NCI-H2171 treated with DMSO at 0.1 percent for 48 hours (cell line): Measurements from ENCODE around the gene MAP7.
"Not testable (repeated sequence)": the region's sequence is repeated elsewhere in the genome, so short reads cannot be mapped to it uniquely, and the experiment has no call there.

Source experiments
- DNase-seq: peaks from one replicate; lab custom pipeline; 2025; lab: John Stamatoyannopoulos, UW

Gene MAP7

DNA sequence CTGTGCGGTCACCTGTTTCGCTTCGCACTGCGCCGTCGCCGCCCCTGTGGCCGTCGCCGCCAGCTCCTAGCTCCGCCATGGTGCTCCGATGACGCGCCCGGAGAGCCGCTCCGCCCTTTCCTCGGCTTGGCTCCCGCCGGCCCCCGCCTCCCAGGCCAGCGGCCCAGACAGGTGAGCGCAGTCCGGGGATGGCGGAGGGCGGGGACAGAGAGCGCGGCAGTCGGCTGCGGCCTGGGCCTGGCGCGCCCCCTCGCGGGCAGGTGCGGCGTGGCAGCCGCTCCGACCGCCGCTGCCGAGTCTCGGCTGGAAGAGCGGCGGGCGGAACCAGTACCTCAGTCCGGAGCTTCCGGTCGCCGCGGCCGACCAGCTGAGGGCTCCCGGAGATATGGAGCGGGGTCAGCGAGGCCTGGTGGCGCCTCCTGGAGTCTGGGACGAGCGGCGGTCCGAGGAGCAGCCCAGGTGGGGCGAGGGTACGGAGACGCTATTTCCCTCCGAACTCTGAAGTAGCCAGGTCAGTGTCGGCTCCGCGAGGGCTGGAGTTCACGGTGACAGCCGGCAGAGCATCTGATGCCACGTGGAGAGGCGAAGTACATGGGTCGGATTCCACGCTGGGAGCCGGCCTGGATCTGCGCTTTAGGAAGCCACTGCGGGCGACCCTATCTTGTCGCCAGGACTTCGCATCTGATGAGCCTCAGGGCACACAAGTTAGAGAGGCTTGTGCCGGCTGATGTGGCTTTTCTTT, at the start of gene MAP7:
Gene MAP7 (minus strand): TSS at position 93 of the 742 bp plus-strand sequence. CDS start 14 bp downstream, at position 79.
- peak; percentile 82 for DNase-seq

DNA sequence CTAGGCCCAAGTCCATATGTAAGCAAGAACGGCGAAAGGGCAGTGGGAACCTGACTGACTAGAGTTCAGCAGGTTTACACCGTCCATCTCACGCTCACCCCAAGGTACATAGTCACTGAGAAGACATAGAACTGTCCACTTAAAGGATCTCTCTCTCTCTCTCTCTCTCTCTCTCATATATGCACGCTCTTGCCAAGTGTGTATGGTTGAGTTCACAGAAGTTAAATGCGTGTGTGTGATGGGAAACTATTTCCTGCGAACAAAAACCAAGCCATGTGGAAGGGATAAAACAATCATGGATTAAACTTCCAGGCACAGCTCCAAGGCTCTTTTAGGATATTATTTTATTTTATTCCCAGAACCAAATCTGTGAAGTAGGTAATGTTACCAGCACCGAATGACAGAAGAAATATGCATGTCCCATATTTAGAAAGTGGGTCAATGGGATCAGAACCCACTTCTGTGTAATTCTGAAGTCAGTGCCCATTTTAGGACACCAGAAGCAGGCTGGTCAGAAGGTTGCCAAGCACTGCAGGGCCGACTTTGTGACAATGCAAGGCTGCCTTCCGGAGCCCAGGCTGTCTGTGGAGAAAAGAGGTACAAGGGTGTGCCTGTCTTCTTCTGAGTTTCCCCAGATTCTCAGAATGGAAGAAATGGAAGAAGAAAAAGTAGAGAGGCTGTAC, 49.2 kb upstream of the MAP7 start:
- DNase-seq = no peak

DNA sequence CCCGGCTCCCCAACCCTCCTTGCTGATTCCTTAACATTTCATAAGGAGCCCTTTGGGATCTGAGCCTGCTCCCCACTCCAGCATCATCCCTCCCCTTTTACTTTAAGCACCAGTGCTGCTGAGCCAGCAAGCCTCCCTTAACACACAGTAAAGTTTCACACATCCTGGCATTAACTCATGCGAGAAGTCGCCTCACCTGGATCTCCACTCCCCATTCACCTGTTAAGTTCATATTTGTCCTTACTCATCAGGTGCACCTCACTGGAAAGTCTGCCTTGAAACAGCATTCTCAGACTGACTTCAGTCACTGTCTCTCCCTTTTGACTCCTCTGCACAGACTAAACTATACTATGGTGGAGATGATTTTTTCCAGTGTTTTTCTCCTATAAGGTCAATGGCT, 47.8 kb upstream of the MAP7 start:
- DNase-seq = no peak

DNA sequence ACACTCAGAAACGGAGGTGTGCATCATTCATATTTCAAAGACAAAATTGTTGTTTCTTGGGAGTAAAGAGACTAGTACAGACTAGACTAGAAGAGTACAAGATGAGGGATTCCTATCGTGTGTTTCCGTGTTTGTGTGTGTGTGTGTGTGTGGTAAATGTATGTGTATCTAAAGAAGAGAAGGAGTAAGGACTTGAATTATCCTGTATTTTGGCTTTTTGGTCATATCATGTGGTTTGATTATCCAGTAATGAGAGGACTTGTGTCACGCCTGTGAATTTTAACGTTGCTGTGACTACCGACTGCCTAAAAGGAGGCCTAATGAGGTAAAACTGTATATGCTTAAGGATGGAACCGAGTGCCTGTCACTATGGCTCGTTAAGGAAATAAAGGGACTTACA, 44.4 kb upstream of the MAP7 start:
- DNase-seq = no peak

DNA sequence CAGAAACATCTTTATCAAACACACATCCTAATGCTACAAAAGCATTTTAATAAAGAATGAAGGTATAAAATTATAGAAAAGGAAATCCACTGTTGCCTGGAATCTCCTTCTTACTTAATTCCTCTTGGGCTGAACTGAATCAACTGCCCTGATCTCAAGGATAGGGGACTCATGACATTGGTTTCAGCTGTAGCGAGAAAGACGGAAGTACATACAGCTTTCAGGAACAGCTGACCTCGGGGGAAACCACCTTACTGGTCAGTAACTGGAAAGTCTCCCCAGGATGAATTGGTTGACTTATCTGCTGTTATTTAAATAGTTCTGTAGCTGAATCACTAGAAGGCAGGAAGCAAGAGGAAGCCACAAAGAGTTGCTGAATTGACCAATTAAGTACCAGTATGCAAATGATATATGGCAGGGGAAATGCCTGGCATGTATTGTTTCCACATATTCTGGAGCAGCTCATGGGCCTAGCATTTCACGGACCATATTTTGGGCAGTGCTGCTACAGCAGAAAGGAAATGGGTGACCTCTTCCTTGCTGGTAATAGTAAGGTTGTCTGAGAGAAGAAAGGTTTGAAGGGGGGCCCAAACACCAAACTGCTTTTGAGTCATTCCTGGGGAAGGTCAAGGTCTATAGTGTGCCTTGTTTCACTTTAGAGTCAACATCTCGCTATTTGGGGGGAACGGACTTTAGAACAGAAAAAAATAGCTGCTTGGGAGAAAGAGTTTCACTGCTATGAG, 43.7 kb upstream of the MAP7 start:
- no peak for DNase-seq

DNA sequence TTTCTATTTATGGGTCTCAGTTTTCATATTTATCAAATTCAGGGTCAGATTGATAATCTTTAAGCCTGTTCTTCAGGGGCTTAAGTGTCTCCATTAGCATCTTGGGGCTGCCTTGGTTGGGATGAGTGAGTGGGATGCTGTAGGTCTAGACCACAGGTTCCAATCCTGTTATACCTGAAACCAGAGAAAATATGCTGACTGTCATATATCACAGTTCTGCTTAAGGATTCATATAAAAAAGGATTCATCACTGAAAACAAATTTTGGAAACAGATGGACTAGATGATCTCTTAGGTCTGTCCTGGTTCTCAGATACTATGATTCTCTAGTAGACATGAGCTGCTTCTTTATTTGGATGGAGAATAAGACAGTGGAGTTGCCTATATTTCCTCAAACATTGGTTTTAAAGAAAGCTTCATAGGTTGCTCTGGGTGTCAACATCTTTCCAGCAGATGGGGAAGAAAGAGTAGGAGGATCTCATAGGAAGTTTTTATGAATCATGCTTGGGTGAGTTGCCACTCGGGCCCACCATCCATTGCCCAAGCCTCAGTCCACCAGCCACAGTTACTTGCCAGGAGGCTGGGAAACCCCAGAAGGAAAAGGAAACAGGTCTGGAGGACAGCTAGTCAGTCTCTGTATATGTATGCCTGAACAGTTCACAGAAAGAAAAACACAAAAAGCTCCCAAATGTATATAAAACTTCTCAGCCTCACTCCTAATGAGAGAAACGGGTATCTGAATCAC, 42.9 kb upstream of the MAP7 start:
- no peak for DNase-seq

DNA sequence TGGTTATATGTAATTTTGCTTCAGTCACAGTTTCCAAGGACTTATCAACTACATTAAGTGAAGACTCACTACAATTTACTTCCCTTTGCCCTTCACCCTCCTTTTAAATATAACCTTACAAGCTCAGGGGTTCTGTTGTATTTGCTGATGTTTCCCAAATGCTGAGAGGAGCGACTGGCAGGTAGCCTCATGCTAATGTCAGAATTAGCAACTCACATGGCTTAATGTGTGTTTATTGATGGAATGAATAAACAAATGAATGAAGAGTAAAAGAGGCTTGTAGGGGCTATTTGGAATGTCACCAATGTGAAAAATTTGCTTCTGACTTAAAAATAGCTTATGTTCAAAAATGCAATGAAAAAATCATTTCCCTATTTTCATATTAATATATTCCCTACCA, 41.4 kb upstream of the MAP7 start:
- DNase-seq = no peak

DNA sequence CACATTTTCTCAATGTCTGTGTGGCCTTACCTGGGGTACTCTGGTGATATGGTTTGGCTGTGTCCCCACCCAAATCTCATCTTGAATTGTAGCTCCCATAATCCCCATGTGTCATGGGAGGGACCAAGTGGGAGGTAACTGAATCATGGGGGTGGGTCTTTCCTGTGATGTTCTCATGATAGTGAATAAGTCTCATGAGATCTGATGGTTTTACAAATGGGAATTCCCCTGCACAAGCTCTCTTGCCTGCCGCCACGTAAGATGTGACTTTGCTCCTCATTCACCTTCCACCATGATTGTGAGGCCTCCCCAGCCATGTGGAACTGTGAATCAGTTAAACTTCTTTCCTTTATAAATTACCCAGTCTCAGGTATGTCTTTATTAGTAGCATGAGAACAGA, 40.6 kb upstream of the MAP7 start:
- DNase-seq = not testable (repeated sequence)

DNA sequence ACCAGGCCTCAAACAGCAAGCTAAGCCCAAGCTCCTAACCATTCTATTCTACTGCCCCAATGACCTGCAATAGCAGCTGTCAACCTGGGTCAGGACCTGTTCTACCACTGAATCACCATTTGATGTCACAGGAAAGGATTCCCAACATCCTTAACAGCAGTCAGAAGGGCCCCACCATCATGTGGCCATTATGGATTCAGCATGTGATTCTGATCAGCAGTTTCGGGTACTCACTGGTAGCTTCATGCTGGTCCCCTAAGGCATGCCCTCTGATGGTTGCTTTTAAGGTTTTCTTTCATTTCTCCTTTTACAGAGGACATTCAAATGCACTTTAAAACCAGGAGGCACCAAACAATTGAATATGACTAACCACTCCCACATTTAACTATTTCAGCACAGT, 37.3 kb upstream of the MAP7 start:
- DNase-seq = no peak

DNA sequence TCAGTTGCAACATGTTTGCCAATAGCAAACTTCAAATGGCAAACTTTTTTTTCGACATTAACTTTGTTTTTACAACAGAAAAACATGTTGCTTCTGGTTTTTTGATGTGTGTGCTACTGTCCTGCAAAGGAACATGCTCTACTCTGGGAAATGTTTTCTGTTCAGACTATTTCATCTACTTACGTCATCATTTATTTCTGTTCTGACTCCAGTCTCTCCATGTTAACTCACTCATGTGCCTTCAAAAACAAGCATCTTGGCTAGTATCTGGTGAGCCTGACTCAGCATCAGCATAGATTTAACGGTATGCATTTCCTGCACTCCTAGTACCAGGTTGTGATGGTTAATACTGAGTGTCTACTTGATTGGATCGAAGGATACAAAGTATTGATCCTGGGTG, 36.1 kb upstream of the MAP7 start:
- DNase-seq = no peak

DNA sequence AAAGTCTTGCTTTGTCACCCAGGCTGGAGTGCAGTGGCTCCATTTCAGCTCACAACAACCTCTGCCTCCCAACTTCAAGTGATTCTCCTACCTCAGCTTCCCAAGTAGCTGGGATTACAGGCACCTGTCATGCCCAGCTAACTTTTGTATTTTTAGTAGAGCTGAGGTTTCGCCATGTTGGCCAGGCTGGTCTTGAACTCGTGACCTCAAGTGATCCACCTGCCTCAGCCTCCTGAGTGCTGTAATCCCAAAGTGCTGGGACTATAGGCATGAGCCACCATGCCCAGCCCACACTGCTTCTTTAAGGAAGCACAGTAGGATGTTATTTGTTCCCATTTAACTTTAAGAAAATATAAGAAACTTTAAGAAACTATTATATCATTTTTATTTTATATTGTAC, 35.3 kb upstream of the MAP7 start:
- DNase-seq = not testable (repeated sequence)

DNA sequence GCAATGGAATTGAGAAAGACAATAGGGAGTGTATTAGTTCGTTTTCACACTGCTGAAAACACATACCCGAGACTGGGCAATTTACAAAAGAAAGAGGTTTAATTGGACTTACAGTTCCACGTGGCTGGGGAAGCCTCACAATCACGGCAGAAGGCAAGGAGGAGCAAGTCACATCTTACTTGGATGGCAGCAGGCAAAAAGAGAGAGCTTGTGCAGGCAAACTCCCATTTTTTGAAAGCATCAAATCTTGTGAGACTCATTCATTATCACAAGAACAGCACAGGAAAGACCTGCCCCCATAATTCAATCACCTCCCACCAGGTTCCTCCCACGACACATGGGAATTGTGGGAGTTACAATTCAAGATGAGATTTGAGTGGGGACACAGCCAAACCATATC, 34.1 kb upstream of the MAP7 start:
- not testable (repeated sequence) for DNase-seq

DNA sequence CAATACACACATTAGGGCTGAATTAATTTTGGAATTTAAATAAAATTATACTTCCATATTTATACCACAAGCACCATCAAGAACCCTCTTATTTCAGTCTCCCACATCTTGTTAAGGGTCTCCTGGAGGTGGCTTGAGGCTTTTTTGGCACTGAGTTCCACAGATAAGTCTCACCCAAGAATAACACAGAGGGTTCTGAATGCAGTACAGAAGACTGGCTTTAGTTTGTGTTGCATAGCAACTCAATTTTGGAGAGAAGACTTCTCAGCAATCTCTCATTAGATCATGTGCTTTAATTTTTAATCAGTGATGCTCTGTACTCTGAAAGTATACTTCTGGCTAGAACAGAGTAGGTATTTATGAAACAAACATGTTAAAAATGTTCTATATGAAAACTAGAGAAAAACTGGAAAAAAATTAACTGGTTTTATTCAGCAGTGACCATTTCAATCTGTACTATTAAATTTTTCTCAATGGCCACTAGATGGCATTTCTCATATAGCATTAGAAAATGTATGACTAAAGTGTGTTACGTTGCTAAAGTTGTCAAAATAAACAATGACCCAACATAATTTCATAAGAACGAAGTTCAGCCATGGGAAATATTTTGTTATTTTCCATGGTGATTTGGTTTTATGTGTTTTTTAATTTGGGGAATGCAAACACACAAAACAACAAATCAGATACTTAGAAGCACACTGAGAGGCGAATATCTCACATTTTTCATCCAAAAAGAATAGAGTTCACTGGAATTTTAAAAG, 32.7 kb upstream of the MAP7 start:
- peak; percentile 23 for DNase-seq

DNA sequence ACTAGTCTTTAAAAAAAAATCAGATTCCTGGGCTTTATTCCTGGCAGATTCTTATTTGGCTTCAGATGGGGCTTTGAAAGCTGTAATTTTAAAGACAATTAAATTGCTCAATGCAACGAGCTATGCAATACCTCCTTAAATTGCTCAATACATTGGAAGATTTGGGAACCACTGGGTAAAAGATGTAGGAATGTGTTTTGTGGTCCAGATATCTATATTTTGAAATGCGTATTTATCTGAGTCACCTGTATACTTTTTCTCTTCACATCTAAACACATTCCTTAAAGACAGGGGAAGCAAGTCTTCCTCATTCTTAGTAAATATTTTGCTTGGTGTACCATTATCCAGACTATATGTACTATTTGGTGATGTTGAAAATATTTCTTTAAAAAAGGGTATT, 29.6 kb upstream of the MAP7 start:
- no peak for DNase-seq

DNA sequence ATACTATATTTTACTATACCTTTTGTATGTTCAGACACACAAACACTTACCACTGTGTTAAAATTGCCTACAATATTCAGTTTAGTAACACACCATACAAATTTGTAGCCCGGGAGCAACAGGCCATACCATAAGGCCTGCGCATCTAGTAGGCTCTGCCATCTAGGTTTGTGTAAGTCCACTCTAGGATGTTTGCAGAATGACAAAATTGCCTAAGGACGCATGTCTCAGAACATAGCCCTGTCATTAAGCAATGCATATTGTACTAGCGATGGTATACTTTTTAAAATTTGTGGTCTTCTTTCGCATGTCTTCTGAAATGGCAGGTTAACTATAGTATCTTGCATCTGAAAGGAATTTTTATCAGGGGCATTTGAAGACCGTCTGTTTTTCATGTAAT, 26.6 kb upstream of the MAP7 start:
- DNase-seq = no peak

DNA sequence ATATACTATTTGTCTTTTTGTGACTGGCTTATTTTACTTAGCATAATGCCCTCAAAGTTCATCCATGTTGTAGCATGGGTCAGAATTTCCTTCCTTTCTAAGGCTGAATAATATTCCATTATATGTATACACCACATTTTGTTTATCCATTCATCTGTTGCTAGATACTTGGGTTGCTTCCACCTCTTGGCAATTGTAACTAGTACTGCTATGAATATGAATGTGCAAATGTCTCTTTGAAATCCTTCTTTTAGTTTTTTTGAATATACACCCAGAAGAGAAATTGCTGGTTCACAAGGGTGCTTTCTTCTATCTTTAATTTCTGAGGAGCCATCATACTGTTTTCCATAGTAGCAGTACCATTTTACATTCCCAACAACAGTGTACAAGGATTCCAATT, 21.3 kb upstream of the MAP7 start:
- no peak for DNase-seq

DNA sequence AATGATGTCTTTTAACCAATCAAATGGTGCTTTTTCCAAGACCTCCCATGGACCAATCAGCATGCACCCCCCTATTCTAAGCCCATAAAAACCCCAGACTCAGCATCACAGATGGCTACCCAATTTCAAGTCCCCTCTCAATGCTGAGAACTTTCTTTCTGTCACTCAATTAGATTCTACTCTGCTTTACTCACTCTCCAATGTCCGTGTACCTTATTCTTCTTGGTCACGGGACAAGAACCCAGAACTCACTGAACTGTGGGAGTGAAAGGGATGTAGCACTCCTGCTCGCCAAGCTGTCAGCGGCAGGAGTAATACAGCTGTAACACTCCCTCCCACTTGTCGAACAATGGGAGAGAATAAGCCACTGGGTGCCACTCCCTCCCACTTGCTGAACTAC, 20.8 kb upstream of the MAP7 start:
- DNase-seq = no peak

DNA sequence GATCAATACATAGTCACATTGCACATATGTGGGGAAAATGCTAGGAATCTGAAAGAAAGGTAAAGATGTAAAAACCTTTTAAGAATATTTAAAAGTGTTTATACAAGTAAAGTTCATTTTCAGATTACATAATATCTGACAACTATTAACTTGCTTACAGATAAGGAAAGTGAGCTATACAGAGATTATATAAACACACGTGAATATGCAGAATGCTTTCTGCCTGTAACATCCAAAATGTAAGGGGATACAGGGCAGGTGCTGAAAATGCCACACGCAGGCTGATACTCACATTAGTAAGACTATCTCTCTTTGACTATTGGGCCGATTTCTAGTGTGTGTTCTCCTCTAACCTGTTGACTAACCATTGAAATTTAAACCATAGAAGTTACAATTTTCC, 17.9 kb upstream of the MAP7 start:
- DNase-seq = no peak

DNA sequence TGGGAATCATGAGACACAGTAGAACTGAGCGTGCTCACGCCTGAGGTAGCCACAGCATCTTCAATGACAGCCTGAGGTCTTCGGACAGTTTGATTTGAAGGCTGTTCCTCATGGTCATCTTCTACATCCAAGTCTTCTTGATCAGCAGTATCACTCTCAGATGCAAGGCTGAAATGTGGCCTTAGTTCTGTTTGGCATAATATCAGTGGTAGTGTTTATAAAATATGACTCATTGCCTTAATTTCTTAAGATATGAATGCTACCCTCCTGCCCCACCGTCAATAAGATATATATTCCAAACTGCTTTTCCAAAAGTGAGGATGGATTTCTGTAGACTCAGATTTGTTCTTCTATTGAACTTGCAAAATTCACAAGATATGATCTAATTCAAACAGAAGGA, 17.5 kb upstream of the MAP7 start:
- no peak for DNase-seq

DNA sequence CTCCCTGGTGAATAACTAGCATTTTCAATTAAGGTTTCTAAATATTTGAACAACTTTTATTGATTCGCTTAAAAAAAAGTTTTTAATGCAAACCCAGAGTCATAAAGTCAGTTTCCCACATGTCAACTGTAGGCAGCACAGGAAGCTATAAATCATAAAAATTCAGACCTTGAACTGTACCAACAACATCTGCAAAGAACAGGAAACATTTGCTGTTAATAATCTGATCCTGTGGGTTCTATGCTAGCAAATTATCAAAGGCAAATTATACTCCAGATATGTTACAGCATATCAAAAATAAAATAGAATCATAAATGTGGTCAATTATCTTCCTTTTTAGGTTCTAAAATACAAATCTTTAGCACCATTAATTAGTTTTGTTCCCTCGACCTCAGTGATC, 16.6 kb upstream of the MAP7 start:
- DNase-seq = no peak

DNA sequence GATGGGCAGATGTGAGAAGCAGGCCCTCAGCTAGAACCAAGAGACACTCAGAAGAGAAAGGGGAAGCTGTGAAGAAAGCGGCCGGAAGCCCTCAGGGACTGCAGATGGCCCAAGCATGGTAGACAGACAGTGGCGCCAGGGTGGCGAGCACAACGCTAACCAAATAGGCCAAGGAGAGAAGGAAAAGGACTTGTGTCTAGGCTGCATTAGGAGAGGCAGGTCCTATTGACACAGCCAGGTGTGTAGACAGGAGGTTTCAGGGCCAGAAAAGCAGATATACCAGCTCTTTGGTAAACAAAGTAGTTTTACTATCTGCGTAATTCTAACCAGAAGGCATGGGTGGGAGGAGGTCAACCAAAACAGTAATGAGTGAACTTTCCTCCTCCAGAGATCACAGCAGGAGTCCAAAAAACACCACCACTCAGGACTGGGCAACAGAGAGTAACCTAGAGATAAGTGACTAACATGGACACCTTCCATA, 15.8 kb upstream of the MAP7 start:
- no peak for DNase-seq

DNA sequence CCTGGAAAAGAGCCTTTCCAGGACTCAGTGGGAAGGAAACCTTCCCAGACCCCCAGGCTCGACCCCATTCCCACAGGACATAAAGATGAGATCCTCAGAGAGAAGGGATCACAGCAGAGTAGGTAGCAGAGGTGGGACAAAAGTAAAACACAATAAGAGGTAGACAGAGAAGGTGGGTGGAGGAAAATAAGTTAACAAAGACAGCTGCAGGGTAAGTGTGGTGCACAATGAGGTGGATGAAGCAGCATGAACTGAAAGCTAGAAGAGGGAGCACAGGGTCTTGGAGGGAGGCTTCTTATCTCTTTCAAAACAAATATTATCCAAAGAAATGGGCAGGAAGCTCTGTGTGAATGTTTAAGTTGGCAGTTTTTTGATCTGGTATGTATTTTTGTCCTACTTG, 14.0 kb upstream of the MAP7 start:
- DNase-seq = no peak
